ENCODE results near the gene ERC1. TPM values are rescaled to one million over a fixed set of nuclear protein-coding genes. Genes with fewer than 3 reads are reported as not detected.

The ERC1 gene
- total RNA-seq, 4 donors from 2014 or later: 58.0 to 83.2 (median 73.5) TPM

- no peaks in the 10 kb centered on the region for H3K27me3 ChIP-seq
- 1% methylated on average over 40 of the region's 40 CpGs for WGBS, 2 donors
- H3K27ac ChIP-seq: peak overlapping the region; percentile 95 to 99 (median 96)
- peak overlapping the region; percentile 74 to 97 (median 85) for H3K4me3 ChIP-seq
- DNase-seq (ENCODE audit: low spot score in 2 of 2): peak; percentile 30 to 48
- H3K4me1 ChIP-seq: peaks cover 0 to 33% (median 14%) of the 10 kb centered on the region in 4 donors
- TF ChIP-seq CTCF (IDR thresholded peaks at IDR 0.05) (no peak), EP300 (IDR thresholded peaks at IDR 0.05) (no peak), POLR2A (IDR thresholded peaks at IDR 0.05) (no peak)
- H3K36me3 ChIP-seq: no peaks in the 10 kb centered on the region
- H3K9me3 ChIP-seq: no peaks in the 10 kb centered on the region
Observed at GRCh38 chr12:989751-990660, 1.0 kb upstream of the ERC1 start.

GRCh38 chr12:991350-992333, 619 bp downstream of the ERC1 start:
- Histone ChIP-seq H3K36me3 (no peaks in the 10 kb centered on the region), H3K27ac (peak overlapping the region; percentile 95 to 99 (median 96)), H3K4me1 (peaks cover 0 to 37% (median 14%) of the 10 kb centered on the region in 4 donors), H3K9me3 (no peaks in the 10 kb centered on the region), H3K4me3 (peak overlapping the region; percentile 74 to 97 (median 94)), H3K27me3 (no peaks in the 10 kb centered on the region)
- TF ChIP-seq CTCF (IDR thresholded peaks at IDR 0.05) (no peak), EP300 (IDR thresholded peaks at IDR 0.05) (no peak), POLR2A (IDR thresholded peaks at IDR 0.05) (no peak)
- peak in 1 of 2 donors; percentile 22 for DNase-seq (ENCODE audit: low spot score in 2 of 2)
- WGBS, 2 donors: 7% methylated on average over 31 to 32 of the region's 48 CpGs

GRCh38 chr12:992647-993046, 1.6 kb downstream of the ERC1 start:
- TF ChIP-seq CTCF (IDR thresholded peaks at IDR 0.05) (no peak), POLR2A (IDR thresholded peaks at IDR 0.05) (no peak), EP300 (IDR thresholded peaks at IDR 0.05) (no peak)
- DNase-seq (ENCODE audit: low spot score in 2 of 2): no peak
- Histone ChIP-seq H3K27me3 (no peaks in the 10 kb centered on the region), H3K4me1 (peaks cover 0 to 45% (median 14%) of the 10 kb centered on the region in 4 donors), H3K9me3 (no peaks in the 10 kb centered on the region), H3K36me3 (no peaks in the 10 kb centered on the region), H3K27ac (peak overlapping the region in 2 of 4 donors; percentile 96 to 99), H3K4me3 (no peak overlapping the region)
- 19 to 26% methylated on average over 1 of the region's 1 CpG for WGBS, 2 donors

GRCh38 chr12:996881-997280, 5.9 kb downstream of the ERC1 start:
- TF ChIP-seq EP300 (IDR thresholded peaks at IDR 0.05): no peak
- TF ChIP-seq CTCF (IDR thresholded peaks at IDR 0.05): no peak
- no peak for TF ChIP-seq POLR2A (IDR thresholded peaks at IDR 0.05)
- Histone ChIP-seq H3K27me3 (no peaks in the 10 kb centered on the region), H3K9me3 (no peaks in the 10 kb centered on the region), H3K4me1 (peaks cover 0 to 34% (median 6%) of the 10 kb centered on the region in 4 donors), H3K4me3 (no peak overlapping the region), H3K27ac (no peak overlapping the region), H3K36me3 (peaks cover 0 to 8% (median 0%) of the 10 kb centered on the region in 3 donors)
- no peak for DNase-seq (ENCODE audit: low spot score in 2 of 2)
- 85 to 93% methylated on average over 4 of the region's 4 CpGs for WGBS, 2 donors

Measured in tibial nerve (tissue), 4 donors.